ENCODE results near the gene PREX1. TPM values are rescaled to one million over a fixed set of nuclear protein-coding genes. Genes with fewer than 3 reads are reported as not detected.

Gene PREX1
- total RNA-seq, 2 experiments from 2014 or later, result 20.7 to 25.3 TPM

DNA sequence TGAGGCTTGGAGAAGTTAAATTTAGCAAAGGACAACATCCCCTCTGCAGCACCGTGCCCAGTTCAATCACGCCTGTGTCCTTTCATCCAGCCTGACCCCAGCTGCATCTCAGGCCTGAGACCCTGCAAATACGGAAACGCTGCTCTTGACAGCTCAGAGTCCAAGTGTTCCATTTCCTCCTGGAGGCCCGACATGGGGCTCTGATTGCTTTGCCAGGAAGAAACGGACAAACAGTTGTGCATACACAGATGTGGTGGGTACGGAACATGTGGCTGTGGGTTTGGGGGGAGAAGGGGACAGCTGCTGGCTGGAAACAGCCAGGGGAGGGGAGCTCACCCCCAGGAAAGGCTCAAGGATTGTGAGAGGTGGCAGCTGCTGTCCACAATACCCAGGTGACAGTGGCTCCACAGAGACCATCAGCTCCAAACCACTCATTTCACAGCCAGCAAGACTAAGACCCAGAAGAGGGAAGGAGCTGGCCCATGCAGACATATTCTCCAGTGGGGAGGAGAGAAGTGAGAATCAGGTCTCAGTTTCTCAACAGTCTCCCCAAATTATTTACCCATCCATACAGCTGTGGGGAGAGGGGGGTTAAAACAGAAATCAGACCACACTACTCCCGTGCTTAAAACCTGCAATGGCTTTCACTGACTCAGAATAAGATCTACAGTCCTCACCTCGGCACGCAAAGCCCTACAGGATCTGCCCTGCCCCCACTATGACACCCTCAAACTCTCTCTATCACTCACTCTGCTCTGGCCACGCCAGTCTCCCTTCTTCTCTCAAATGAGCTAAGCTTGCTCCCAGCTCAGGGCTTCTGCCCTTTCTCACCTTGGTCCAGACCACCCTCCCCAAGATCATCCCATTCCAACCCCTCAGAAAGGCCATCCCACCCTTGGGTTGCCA, 89.1 kb downstream of the PREX1 start:
- no peak for TF ChIP-seq EZH2phosphoT487 (IDR thresholded peaks at IDR 0.05; ENCODE audit: borderline replicate concordance, low read depth, low read length)
- TF ChIP-seq, protein P1, sequence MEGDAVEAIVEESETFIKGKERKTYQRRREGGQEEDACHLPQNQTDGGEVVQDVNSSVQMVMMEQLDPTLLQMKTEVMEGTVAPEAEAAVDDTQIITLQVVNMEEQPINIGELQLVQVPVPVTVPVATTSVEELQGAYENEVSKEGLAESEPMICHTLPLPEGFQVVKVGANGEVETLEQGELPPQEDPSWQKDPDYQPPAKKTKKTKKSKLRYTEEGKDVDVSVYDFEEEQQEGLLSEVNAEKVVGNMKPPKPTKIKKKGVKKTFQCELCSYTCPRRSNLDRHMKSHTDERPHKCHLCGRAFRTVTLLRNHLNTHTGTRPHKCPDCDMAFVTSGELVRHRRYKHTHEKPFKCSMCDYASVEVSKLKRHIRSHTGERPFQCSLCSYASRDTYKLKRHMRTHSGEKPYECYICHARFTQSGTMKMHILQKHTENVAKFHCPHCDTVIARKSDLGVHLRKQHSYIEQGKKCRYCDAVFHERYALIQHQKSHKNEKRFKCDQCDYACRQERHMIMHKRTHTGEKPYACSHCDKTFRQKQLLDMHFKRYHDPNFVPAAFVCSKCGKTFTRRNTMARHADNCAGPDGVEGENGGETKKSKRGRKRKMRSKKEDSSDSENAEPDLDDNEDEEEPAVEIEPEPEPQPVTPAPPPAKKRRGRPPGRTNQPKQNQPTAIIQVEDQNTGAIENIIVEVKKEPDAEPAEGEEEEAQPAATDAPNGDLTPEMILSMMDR (conservative IDR thresholded peaks at IDR 0.05; ENCODE audit: low read length), result no peak
- Histone ChIP-seq H3K9me2 (ENCODE audit: insufficient read depth, low read length) (no peaks in the 10 kb centered on the region), H3K9me3 (ENCODE audit: low read length) (no peaks in the 10 kb centered on the region), H3K4me2 (ENCODE audit: low read length) (peak overlapping the region; percentile 36), H3K4me1 (ENCODE audit: insufficient read depth, low read length, poor library complexity, severe bottlenecking) (peaks cover 55% of the 10 kb centered on the region), H3K27ac (ENCODE audit: low read depth, low read length, poor library complexity, severe bottlenecking) (peak overlapping the region; percentile 12), H3K36me3 (ENCODE audit: insufficient read depth, low read length) (peaks cover 13% of the 10 kb centered on the region), H4K20me1 (ENCODE audit: insufficient read depth, low read length) (no peaks in the 10 kb centered on the region), H3K4me3 (ENCODE audit: low read depth, low read length, poor library complexity, severe bottlenecking) (no peak overlapping the region), H2AFZ (ENCODE audit: low read length) (no peak overlapping the region), H3K79me2 (ENCODE audit: insufficient read depth, low read depth, low read length) (no peaks in the 10 kb centered on the region)
- intact Hi-C loops (cut with micrococcal nuclease; ENCODE audit: unreplicated experiment), result loop anchor here (5.0 kb wide), 1 partner anchor 89 kb away; the partner anchor contains the start of gene PREX1
- BruUV-seq (replicated peaks), result no TSS peak
- ChIA-PET POLR2A (interaction anchor here (0.9 to 1.5 kb wide), 8 partner anchors 8 to 111 kb away, joined by 3 to 4 read pairs (median 3); no protein-coding TSS in a partner anchor), CTCF (ENCODE audit: unreplicated experiment) (interaction anchor here (0.6 kb wide), 1 partner anchor 12 kb away, joined by 3 read pairs; no protein-coding TSS in a partner anchor)
- DNase-seq (ENCODE audit: low spot score), result peak; percentile 39

DNA sequence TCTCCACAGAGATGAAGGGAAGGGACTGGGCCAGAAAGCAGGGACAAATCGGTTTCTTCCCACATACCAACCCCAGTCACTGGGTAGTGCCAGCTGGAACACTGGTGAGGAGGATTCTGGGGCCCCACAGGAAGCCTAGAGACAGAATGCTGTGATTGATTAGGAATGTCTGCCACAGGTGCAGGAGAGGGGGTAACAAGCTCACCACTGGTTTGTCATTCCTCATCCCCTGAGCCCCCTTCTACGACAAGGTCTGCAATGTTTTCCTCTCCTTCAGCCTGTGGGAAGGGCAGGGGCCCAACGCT, 89.8 kb downstream of the PREX1 start:
- Histone ChIP-seq H3K9me2 (ENCODE audit: insufficient read depth, low read length) (no peaks in the 10 kb centered on the region), H4K20me1 (ENCODE audit: insufficient read depth, low read length) (no peaks in the 10 kb centered on the region), H3K27ac (ENCODE audit: low read depth, low read length, poor library complexity, severe bottlenecking) (no peak overlapping the region), H3K4me1 (ENCODE audit: insufficient read depth, low read length, poor library complexity, severe bottlenecking) (peaks cover 55% of the 10 kb centered on the region), H3K9me3 (ENCODE audit: low read length) (no peaks in the 10 kb centered on the region), H2AFZ (ENCODE audit: low read length) (no peak overlapping the region), H3K79me2 (ENCODE audit: insufficient read depth, low read depth, low read length) (no peaks in the 10 kb centered on the region), H3K36me3 (ENCODE audit: insufficient read depth, low read length) (peaks cover 10% of the 10 kb centered on the region; the same call in 1 of the 2 replicates), H3K4me3 (ENCODE audit: low read depth, low read length, poor library complexity, severe bottlenecking) (no peak overlapping the region), H3K4me2 (ENCODE audit: low read length) (peak overlapping the region; percentile 36)
- intact Hi-C loops (cut with micrococcal nuclease; ENCODE audit: unreplicated experiment), result loop anchor here (5.0 kb wide), 1 partner anchor 89 kb away; the partner anchor contains the start of gene PREX1
- TF ChIP-seq, protein P1 (conservative IDR thresholded peaks at IDR 0.05; ENCODE audit: low read length), result no peak
- TF ChIP-seq EZH2phosphoT487 (IDR thresholded peaks at IDR 0.05; ENCODE audit: borderline replicate concordance, low read depth, low read length), result no peak
- BruUV-seq (replicated peaks), result no TSS peak
- ChIA-PET CTCF (ENCODE audit: unreplicated experiment) (interaction anchor here (0.6 kb wide), 1 partner anchor 13 kb away, joined by 3 read pairs; no protein-coding TSS in a partner anchor), POLR2A (interaction anchor here (0.8 to 1.5 kb wide), 8 partner anchors 9 to 111 kb away, joined by 3 to 4 read pairs (median 3); no protein-coding TSS in a partner anchor)
- DNase-seq (ENCODE audit: low spot score), result no peak

Data from OCI-LY7 (cell line).